Measurements from ENCODE around the gene DCAF8L1.

- TF ChIP-seq CHD2 (IDR thresholded peaks at IDR 0.05; ENCODE audit: low read length, partially characterized antibody) (no peak), POLR2AphosphoS5 (IDR thresholded peaks at IDR 0.05; ENCODE audit: low read depth, low read length) (no peak), TAF1 (IDR thresholded peaks at IDR 0.05; ENCODE audit: borderline replicate concordance, low read depth, low read length) (no peak)
Observed at GRCh38 chrX:27976284-27976683, 5.0 kb downstream of the DCAF8L1 start.

All from SK-N-SH (cell line).